H9 (cell line): ENCODE results near the gene NKAPL. TPM values are rescaled to one million over a fixed set of nuclear protein-coding genes. Genes with fewer than 3 reads are reported as not detected.

Source experiments
- DNase-seq: peaks from one replicate; pipeline ENCODE4 v3.0.0-alpha.2; 2017
- H2AFZ ChIP-seq: one replicate; pipeline ENCODE4 v1.6.1; 2013; ENCODE audit warnings: mild to moderate bottlenecking, low read length, control low read depth, moderate library complexity
- H2AK5ac ChIP-seq: 2 replicates; pipeline ENCODE4 v1.6.1; 2013; ENCODE audit warnings: low read length, control low read depth, mixed read lengths; ENCODE audit not compliant: insufficient read length
- H2BK120ac ChIP-seq: one replicate; pipeline ENCODE4 v1.6.1; 2013; ENCODE audit warnings: low read depth, mild to moderate bottlenecking, low read length, control low read depth, inconsistent platforms; ENCODE audit not compliant: poor library complexity, severe bottlenecking
- H2BK12ac ChIP-seq: 2 replicates; pipeline ENCODE4 v1.6.1; 2013; ENCODE audit warnings: low read length, control low read depth, mixed read lengths, low read depth; ENCODE audit not compliant: insufficient read length
- H2BK15ac ChIP-seq: 2 replicates; pipeline ENCODE4 v1.6.1; 2013; ENCODE audit warnings: low read depth, low read length, control low read depth
- H2BK20ac ChIP-seq: one replicate; pipeline ENCODE4 v1.6.1; 2013; ENCODE audit warnings: low read depth, mild to moderate bottlenecking, low read length, control low read depth, inconsistent platforms; ENCODE audit not compliant: poor library complexity, severe bottlenecking
- H2BK5ac ChIP-seq: 2 replicates; pipeline ENCODE4 v1.6.1; 2013; ENCODE audit warnings: low read length, control low read depth, mixed read lengths; ENCODE audit not compliant: insufficient read length
- H3K14ac ChIP-seq: 2 replicates; pipeline ENCODE4 v1.6.1; 2013; ENCODE audit warnings: low read length, control low read depth; ENCODE audit not compliant: insufficient read depth
- H3K18ac ChIP-seq: 2 replicates; pipeline ENCODE4 v1.6.1; 2013; ENCODE audit warnings: low read depth, mild to moderate bottlenecking, mixed read lengths, low read length, control low read depth; ENCODE audit not compliant: insufficient read length
- H3K23ac ChIP-seq: 2 replicates; pipeline ENCODE4 v1.6.1; 2013; ENCODE audit warnings: low read length, control low read depth, mixed read lengths, low read depth; ENCODE audit not compliant: insufficient read length
- H3K23me2 ChIP-seq: 2 replicates; pipeline ENCODE4 v1.6.1; 2013; ENCODE audit warnings: low read depth, mild to moderate bottlenecking, mixed read lengths, low read length, control low read depth; ENCODE audit not compliant: insufficient read length, poor library complexity, severe bottlenecking
- H3K27ac ChIP-seq: 2 replicates; pipeline ENCODE4 v1.5.1; 2013; ENCODE audit warnings: low read length, control low read depth, mixed read lengths, low read depth; ENCODE audit not compliant: insufficient read length
- H3K27me3 ChIP-seq: 2 replicates; pipeline ENCODE4 v1.6.1; 2013; ENCODE audit warnings: low read length, control low read depth, inconsistent platforms; ENCODE audit not compliant: insufficient read depth
- H3K4ac ChIP-seq: 2 replicates; pipeline ENCODE4 v1.6.1; 2013; ENCODE audit warnings: low read depth, mild to moderate bottlenecking, control low read depth, inconsistent platforms, low read length, moderate library complexity
- H3K4me1 ChIP-seq: 2 replicates; pipeline ENCODE4 v1.6.1; 2013; ENCODE audit warnings: low read length, control low read depth, inconsistent platforms; ENCODE audit not compliant: insufficient read depth
- H3K4me2 ChIP-seq: 2 replicates; pipeline ENCODE4 v1.6.1; 2013; ENCODE audit warnings: low read length, control low read depth, mixed read lengths; ENCODE audit not compliant: insufficient read length, insufficient read depth
- H3K56ac ChIP-seq: 2 replicates; pipeline ENCODE4 v1.6.1; 2013; ENCODE audit warnings: low read depth, mild to moderate bottlenecking, mixed read lengths, low read length, control low read depth; ENCODE audit not compliant: insufficient read length
- H3K79me1 ChIP-seq: 2 replicates; pipeline ENCODE4 v1.6.1; 2013; ENCODE audit warnings: low read depth, mild to moderate bottlenecking, moderate library complexity, low read length, control low read depth, inconsistent platforms; ENCODE audit not compliant: insufficient read depth, poor library complexity, severe bottlenecking
- H3K79me2 ChIP-seq: 2 replicates; pipeline ENCODE4 v1.6.1; 2013; ENCODE audit warnings: low read length, control low read depth, inconsistent platforms; ENCODE audit not compliant: insufficient read depth
- H3K9ac ChIP-seq: 2 replicates; pipeline ENCODE4 v1.6.1; 2013; ENCODE audit warnings: low read length, control low read depth, mixed read lengths; ENCODE audit not compliant: insufficient read length; ENCODE audit errors: extremely low read depth
- H3K9me3 ChIP-seq: one replicate; pipeline ENCODE4 v1.6.1; 2013; ENCODE audit warnings: low read depth, low read length, inconsistent platforms; ENCODE audit not compliant: control insufficient read depth
- H3T11ph ChIP-seq: one replicate; pipeline ENCODE4 v1.6.1; 2013; ENCODE audit warnings: mild to moderate bottlenecking, low read length, control low read depth, inconsistent platforms
- H4K20me1 ChIP-seq: one replicate; pipeline ENCODE4 v1.6.1; 2013; ENCODE audit not compliant: control insufficient read depth, insufficient read length, insufficient read depth
- H4K5ac ChIP-seq: 2 replicates; pipeline ENCODE4 v1.6.1; 2013; ENCODE audit warnings: low read depth, mild to moderate bottlenecking, mixed read lengths, low read length, control low read depth; ENCODE audit not compliant: insufficient read length
- H4K8ac ChIP-seq: replicated peaks from 2 replicates; pipeline ENCODE4 v1.6.1; 2013; ENCODE audit warnings: low read length, control low read depth, mixed read lengths, low read depth; ENCODE audit not compliant: insufficient read length
- H4K91ac ChIP-seq: 2 replicates; pipeline ENCODE4 v1.6.1; 2013; ENCODE audit warnings: low read depth, mild to moderate bottlenecking, moderate library complexity, mixed read lengths, low read length, control low read depth; ENCODE audit not compliant: insufficient read length
- H3K27ac Mint-ChIP-seq, 3 experiments: 2 replicates in 2 of 3; 3 replicates in 1 of 3; pipeline ENCODE4 v1.8.0; 2020 to 2021; ENCODE audit warnings: mixed read lengths in 3 of 3, mild to moderate bottlenecking in 1 of 3, moderate library complexity in 1 of 3
- H3K27me3 Mint-ChIP-seq: 2 replicates; pipeline ENCODE4 v1.8.0; 2021; ENCODE audit warnings: low read depth, mild to moderate bottlenecking, moderate library complexity, mixed read lengths
- H3K36me3 Mint-ChIP-seq, 3 experiments: 2 replicates in 2 of 3; 3 replicates in 1 of 3; pipeline ENCODE4 v1.8.0; 2020 to 2021; ENCODE audit warnings: low read depth in 3 of 3, mixed read lengths in 3 of 3; ENCODE audit not compliant: insufficient read depth in 1 of 3
- H3K4me1 Mint-ChIP-seq, 2 experiments: 2 replicates each; pipeline ENCODE4 v1.8.0; 2020; ENCODE audit warnings: mixed read lengths in 2 of 2
- H3K4me3 Mint-ChIP-seq, 2 experiments: 2 replicates in 1 of 2; 3 replicates in 1 of 2; pipeline ENCODE4 v1.8.0; 2020 to 2021; ENCODE audit warnings: mild to moderate bottlenecking in 2 of 2, mixed read lengths in 2 of 2, moderate library complexity in 1 of 2
- H3K9me3 Mint-ChIP-seq, 2 experiments: 2 replicates in 1 of 2; 3 replicates in 1 of 2; pipeline ENCODE4 v1.8.0; 2020; ENCODE audit warnings: mild to moderate bottlenecking in 2 of 2, mixed read lengths in 2 of 2, moderate library complexity in 1 of 2
- WGBS: extraction: QIAGEN DNeasy Blood & Tissue Kit; methylation state at CpG from one replicate; pipeline ENCODE4 v1.1.7; 2013; ENCODE audit warnings: missing lambda C conversion rate, low lambda C conversion rate, mixed read lengths; ENCODE audit not compliant: insufficient read length; ENCODE audit errors: extremely low coverage; 5-methylcytosine and 5-hydroxymethylcytosine counted together
- total RNA-seq: library from RNA; stranded (reverse); gene quantifications from 2 replicates; pipeline ENCODE4 v1.2.1, GENCODE V29; 2021
- TF ChIP-seq, protein P1 (sequence below): fragments of 200-600 bp; sonication (generic); conservative IDR thresholded peaks from 3 replicates; pipeline ENCODE4 v1.8.0; 2021; ENCODE audit warnings: antibody characterized with exemption, mild to moderate bottlenecking

NKAPL gene
- total RNA-seq, 1 experiment from 2014 or later: not detected

DNA sequence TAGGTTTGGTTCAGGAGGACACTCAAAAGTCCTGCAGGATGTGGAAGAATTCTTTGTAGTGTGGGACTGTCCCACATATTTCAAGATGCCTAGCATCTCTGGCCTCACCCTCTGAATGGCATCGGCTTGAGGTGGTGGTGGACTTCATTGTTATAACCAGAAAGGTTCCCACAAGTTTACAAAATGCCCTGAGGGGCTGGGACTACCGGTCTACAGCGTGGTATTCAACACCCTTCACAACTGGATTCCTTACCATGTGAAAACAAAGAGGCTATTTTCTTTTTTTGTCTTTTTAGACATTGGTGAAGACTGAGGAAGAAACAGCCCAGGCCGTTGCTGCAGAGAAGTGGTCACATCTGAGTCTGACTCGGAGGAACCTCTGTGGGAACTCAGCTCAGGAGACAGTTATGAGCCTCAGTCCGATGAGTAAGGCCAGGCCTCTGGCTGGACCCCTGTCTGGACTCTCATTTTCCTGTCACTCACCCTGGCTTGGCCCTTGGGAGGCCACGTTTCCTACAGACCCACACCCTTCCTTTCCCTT is 37.5 kb downstream of the NKAPL start:
- no peaks in the 10 kb centered on the region for H3K23me2 ChIP-seq
- no peak overlapping the region for H2AFZ ChIP-seq
- H3K4me2 ChIP-seq: no peak overlapping the region
- TF ChIP-seq, protein P1, sequence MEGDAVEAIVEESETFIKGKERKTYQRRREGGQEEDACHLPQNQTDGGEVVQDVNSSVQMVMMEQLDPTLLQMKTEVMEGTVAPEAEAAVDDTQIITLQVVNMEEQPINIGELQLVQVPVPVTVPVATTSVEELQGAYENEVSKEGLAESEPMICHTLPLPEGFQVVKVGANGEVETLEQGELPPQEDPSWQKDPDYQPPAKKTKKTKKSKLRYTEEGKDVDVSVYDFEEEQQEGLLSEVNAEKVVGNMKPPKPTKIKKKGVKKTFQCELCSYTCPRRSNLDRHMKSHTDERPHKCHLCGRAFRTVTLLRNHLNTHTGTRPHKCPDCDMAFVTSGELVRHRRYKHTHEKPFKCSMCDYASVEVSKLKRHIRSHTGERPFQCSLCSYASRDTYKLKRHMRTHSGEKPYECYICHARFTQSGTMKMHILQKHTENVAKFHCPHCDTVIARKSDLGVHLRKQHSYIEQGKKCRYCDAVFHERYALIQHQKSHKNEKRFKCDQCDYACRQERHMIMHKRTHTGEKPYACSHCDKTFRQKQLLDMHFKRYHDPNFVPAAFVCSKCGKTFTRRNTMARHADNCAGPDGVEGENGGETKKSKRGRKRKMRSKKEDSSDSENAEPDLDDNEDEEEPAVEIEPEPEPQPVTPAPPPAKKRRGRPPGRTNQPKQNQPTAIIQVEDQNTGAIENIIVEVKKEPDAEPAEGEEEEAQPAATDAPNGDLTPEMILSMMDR: no peak
- H3K4ac ChIP-seq: no peak overlapping the region
- no peaks in the 10 kb centered on the region for H3K79me1 ChIP-seq
- no peak overlapping the region for H2BK120ac ChIP-seq
- H3K18ac ChIP-seq: no peak overlapping the region
- H3K4me3 Mint-ChIP-seq: no peak overlapping the region
- no peak overlapping the region; a peak in 1 of 7 replicates for H3K27ac Mint-ChIP-seq
- no peak for DNase-seq
- no peaks in the 10 kb centered on the region for H3K27me3 Mint-ChIP-seq
- no peak overlapping the region for H2BK12ac ChIP-seq
- H3K79me2 ChIP-seq: no peaks in the 10 kb centered on the region
- no peak overlapping the region for H4K5ac ChIP-seq
- H4K91ac ChIP-seq: no peak overlapping the region
- no peaks in the 10 kb centered on the region for H4K20me1 ChIP-seq
- no peaks in the 10 kb centered on the region for H3K9me3 ChIP-seq
- no peak overlapping the region for H3K9ac ChIP-seq
- no peak overlapping the region for H3K14ac ChIP-seq
- H2AK5ac ChIP-seq: no peak overlapping the region
- H3T11ph ChIP-seq: no peak overlapping the region
- no peaks in the 10 kb centered on the region for H3K27me3 ChIP-seq
- WGBS: no CpG with 5 or more reads among the region's 7 CpGs
- H3K36me3 Mint-ChIP-seq: peaks cover 5 to 29% (median 24%) of the 10 kb centered on the region in 3 experiments; a peak in 5 of 7 replicates
- H3K9me3 Mint-ChIP-seq: no peaks in the 10 kb centered on the region
- no peak overlapping the region for H2BK20ac ChIP-seq
- no peak overlapping the region for H3K27ac ChIP-seq
- H3K23ac ChIP-seq: no peak overlapping the region
- no peak overlapping the region for H3K56ac ChIP-seq
- no peaks in the 10 kb centered on the region for H3K4me1 ChIP-seq
- H3K4me1 Mint-ChIP-seq: no peaks in the 10 kb centered on the region
- H2BK5ac ChIP-seq: no peak overlapping the region
- no peak overlapping the region for H4K8ac ChIP-seq
- H2BK15ac ChIP-seq: no peak overlapping the region
